ENCODE data around the gene OLR1. TPM values are rescaled to one million over a fixed set of nuclear protein-coding genes. Genes with fewer than 3 reads are reported as not detected.

Gene OLR1
- total RNA-seq = 0.33 TPM in 1 of 2 replicates, not detected in the other

GRCh38 chr12:10171973-10172728 lies at the start of gene OLR1:
OLR1 (minus strand) TSS chr12:10172132; CDS start chr12:10172077, 55 bp downstream.

GRCh38 chr12:10212739-10213131 lies 40.8 kb upstream of the OLR1 start, which contains the start of gene GABARAPL1:
GABARAPL1 (plus strand) TSS chr12:10212877; CDS start chr12:10213130, 253 bp downstream.

GRCh38 chr12:10178821-10179220 lies 6.9 kb upstream of the OLR1 start, which contains the start of gene TMEM52B:
TMEM52B (plus strand) TSS chr12:10179032; CDS start chr12:10179575, 543 bp downstream.

GRCh38 chr12:10130042-10130441 lies 41.9 kb downstream of the OLR1 start, which contains the start of gene CLEC7A:
CLEC7A (minus strand) TSS chr12:10130199; CDS start chr12:10130082, 117 bp downstream.

Other genes with a start within 250 kb of the OLR1 start
- not detected in 2 replicates for gene CLEC2A, start 239.8 kb downstream of the OLR1 start, total RNA-seq
- not detected in 2 replicates for gene CLEC12A, start 200.7 kb downstream of the OLR1 start, total RNA-seq
- gene CLEC1B, start 173.0 kb downstream of the OLR1 start, total RNA-seq = not detected in 2 replicates
- gene CLEC12B, start 161.5 kb downstream of the OLR1 start, total RNA-seq = not detected in 2 replicates
- gene CLEC9A, start 141.4 kb downstream of the OLR1 start, total RNA-seq = not detected in 2 replicates
- not detected in 2 replicates for gene CLEC1A, start 73.1 kb downstream of the OLR1 start, total RNA-seq
- gene CLEC7A, start 41.9 kb downstream of the OLR1 start, total RNA-seq = not detected in 2 replicates
- gene TMEM52B, start 6.9 kb upstream of the OLR1 start, total RNA-seq = 0.07 TPM in 1 of 2 replicates, not detected in the other
- gene GABARAPL1, start 40.7 kb upstream of the OLR1 start, total RNA-seq = 62.6 and 67.0 TPM in 2 replicates
- 0.50 and 0.65 TPM in 2 replicates for gene KLRD1, start 135.7 kb upstream of the OLR1 start, total RNA-seq
- not detected in 2 replicates for gene KLRK1, start 217.9 kb upstream of the OLR1 start, total RNA-seq
- gene KLRC4, start 237.6 kb upstream of the OLR1 start, total RNA-seq = not detected in 2 replicates
- not detected in 2 replicates for gene KLRC3, start 248.5 kb upstream of the OLR1 start, total RNA-seq

Measured in smooth muscle cell of the pulmonary artery (primary cell).